Vagina (tissue), 2 donors: ENCODE measurements around the gene CEP85L. TPM values are rescaled to one million over a fixed set of nuclear protein-coding genes. Genes with fewer than 3 reads are reported as not detected.

ENCODE experiments used
- DNase-seq, 2 donors: peaks; one replicate each; pipeline ENCODE4 v3.0.0-alpha.2; 2017; ENCODE audit errors: extremely low spot score in 2 of 2
- H3K27ac ChIP-seq: fragments of 200-600 bp; sonication (generic); one replicate; pipeline ENCODE4 v1.5.1; 2019
- H3K27me3 ChIP-seq: fragments of 200-600 bp; sonication (generic); one replicate; pipeline ENCODE4 v1.5.1; 2019
- H3K36me3 ChIP-seq, 2 donors: fragments of 200-600 bp; sonication (generic); one replicate each; pipeline ENCODE4 v1.5.1; 2017 to 2019
- H3K4me1 ChIP-seq: fragments of 200-600 bp; sonication (generic); one replicate; pipeline ENCODE4 v1.5.1; 2019
- H3K4me3 ChIP-seq, 2 donors: fragments of 200-600 bp; sonication (generic); 1 replicate in 1 of 2; 2 replicates in 1 of 2; pipeline ENCODE4 v1.5.1; 2016 to 2019
- H3K9me3 ChIP-seq: fragments of 200-600 bp; sonication (generic); one replicate; pipeline ENCODE4 v1.5.1; 2019
- CTCF ChIP-seq, 3 experiments: fragments of 450-650 bp in 2 of 3; fragments of 200-600 bp in 1 of 3; sonication (generic) in 1 of 3; IDR thresholded peaks; one replicate each; pipeline ENCODE4 v1.5.1; 2017 to 2019; ENCODE audit warnings: antibody characterized with exemption in 3 of 3, mild to moderate bottlenecking in 2 of 3, moderate library complexity in 2 of 3
- POLR2A ChIP-seq, 2 donors: fragments of 450-650 bp; IDR thresholded peaks; one replicate each; pipeline ENCODE4 v1.6.1; 2017; ENCODE audit warnings: antibody characterized with exemption in 2 of 2, mild to moderate bottlenecking in 2 of 2, moderate library complexity in 2 of 2
- POLR2AphosphoS5 ChIP-seq, 2 donors: sonication (generic); formaldehyde crosslinking; IDR thresholded peaks; one replicate each; pipeline ENCODE4 v1.9.0; 2017; ENCODE audit warnings: antibody characterized with exemption in 2 of 2, mild to moderate bottlenecking in 2 of 2, low read depth in 1 of 2; ENCODE audit not compliant: insufficient read depth in 1 of 2
- intact Hi-C: fragments of 100-400 bp; cut with DNase I; formaldehyde crosslinking; loops from one replicate; pipeline ENCODE4 v1.15.1; 2023
- total RNA-seq: library from RNA; depleted of rRNA; stranded (reverse); fragments of >200 nt; gene quantifications from one replicate; pipeline ENCODE4 v1.2.3, GENCODE V29; 2016

CEP85L gene
- total RNA-seq, 1 donor from 2014 or later = 11.8 TPM

- Histone ChIP-seq H3K4me1 (no peaks in the 10 kb centered on the region), H3K27me3 (no peaks in the 10 kb centered on the region), H3K9me3 (no peaks in the 10 kb centered on the region), H3K36me3 (no peaks in the 10 kb centered on the region), H3K27ac (no peak overlapping the region), H3K4me3 (no peak overlapping the region)
- intact Hi-C loops = no loop called here
- no peak for TF ChIP-seq CTCF (IDR thresholded peaks at IDR 0.05)
- no peak for TF ChIP-seq POLR2AphosphoS5 (IDR thresholded peaks at IDR 0.05; ENCODE audit: insufficient read depth in 1 of 2, low read depth in 1 of 2)
- TF ChIP-seq POLR2A (IDR thresholded peaks at IDR 0.05) = no peak
- DNase-seq = no peak
These were observed 27.5 kb upstream of the CEP85L start for GRCh38 chr6:118678866-118679265.

- no peak for TF ChIP-seq POLR2AphosphoS5 (IDR thresholded peaks at IDR 0.05; ENCODE audit: insufficient read depth in 1 of 2, low read depth in 1 of 2)
- no peak for TF ChIP-seq CTCF (IDR thresholded peaks at IDR 0.05)
- no peak for TF ChIP-seq POLR2A (IDR thresholded peaks at IDR 0.05)
- Histone ChIP-seq H3K36me3 (no peaks in the 10 kb centered on the region), H3K9me3 (no peaks in the 10 kb centered on the region), H3K27me3 (no peaks in the 10 kb centered on the region), H3K4me1 (no peaks in the 10 kb centered on the region), H3K4me3 (no peak overlapping the region), H3K27ac (no peak overlapping the region)
- intact Hi-C loops = no loop called here
- DNase-seq = no peak
These were observed 25.8 kb upstream of the CEP85L start for GRCh38 chr6:118677193-118677592.

- TF ChIP-seq POLR2AphosphoS5 (IDR thresholded peaks at IDR 0.05; ENCODE audit: insufficient read depth in 1 of 2, low read depth in 1 of 2) (no peak), CTCF (IDR thresholded peaks at IDR 0.05) (no peak), POLR2A (IDR thresholded peaks at IDR 0.05) (no peak)
- Histone ChIP-seq H3K4me1 (no peaks in the 10 kb centered on the region), H3K27ac (no peak overlapping the region), H3K27me3 (no peaks in the 10 kb centered on the region), H3K36me3 (no peaks in the 10 kb centered on the region), H3K4me3 (no peak overlapping the region), H3K9me3 (no peaks in the 10 kb centered on the region)
- no peak for DNase-seq
- intact Hi-C loops = no loop called here
These were observed 23.8 kb upstream of the CEP85L start for GRCh38 chr6:118675225-118675624.

GRCh38 chr6:118674772-118675171 is 23.4 kb upstream of the CEP85L start:
- intact Hi-C loops = no loop called here

GRCh38 chr6:118672678-118673077 is 21.3 kb upstream of the CEP85L start:
- no peaks in the 10 kb centered on the region for H3K36me3 ChIP-seq
- intact Hi-C loops = no loop called here
- DNase-seq = no peak
- no peaks in the 10 kb centered on the region for H3K9me3 ChIP-seq
- no peaks in the 10 kb centered on the region for H3K27me3 ChIP-seq
- H3K27ac ChIP-seq = no peak overlapping the region
- no peak overlapping the region for H3K4me3 ChIP-seq
- TF ChIP-seq CTCF (IDR thresholded peaks at IDR 0.05) (no peak), POLR2AphosphoS5 (IDR thresholded peaks at IDR 0.05; ENCODE audit: insufficient read depth in 1 of 2, low read depth in 1 of 2) (no peak), POLR2A (IDR thresholded peaks at IDR 0.05) (no peak)
- H3K4me1 ChIP-seq = peaks cover 20% of the 10 kb centered on the region

More at GRCh38 chr6:118674772-118675171, 23.4 kb upstream of the CEP85L start:
- H3K27ac ChIP-seq = no peak overlapping the region
- peaks cover under 1% of the 10 kb centered on the region for H3K4me1 ChIP-seq
- no peaks in the 10 kb centered on the region for H3K9me3 ChIP-seq
- H3K27me3 ChIP-seq = no peaks in the 10 kb centered on the region
- no peaks in the 10 kb centered on the region for H3K36me3 ChIP-seq
- no peak for TF ChIP-seq POLR2A (IDR thresholded peaks at IDR 0.05)
- DNase-seq = no peak
- H3K4me3 ChIP-seq = no peak overlapping the region

GRCh38 chr6:118669561-118669960 is 18.2 kb upstream of the CEP85L start:
- Histone ChIP-seq H3K27ac (no peak overlapping the region), H3K4me3 (no peak overlapping the region)
- no peak for DNase-seq

More at GRCh38 chr6:118669561-118669960, 18.2 kb upstream of the CEP85L start:
- intact Hi-C loops = no loop called here
- TF ChIP-seq POLR2AphosphoS5 (IDR thresholded peaks at IDR 0.05; ENCODE audit: insufficient read depth in 1 of 2, low read depth in 1 of 2) (no peak), CTCF (IDR thresholded peaks at IDR 0.05) (no peak), POLR2A (IDR thresholded peaks at IDR 0.05) (no peak)
- H3K27me3 ChIP-seq = no peaks in the 10 kb centered on the region
- no peaks in the 10 kb centered on the region for H3K36me3 ChIP-seq
- H3K4me1 ChIP-seq = peaks cover 21% of the 10 kb centered on the region
- H3K9me3 ChIP-seq = no peaks in the 10 kb centered on the region
